GM19328 (cell line): ENCODE results near the gene BRD1.
"Not testable (repeated sequence)": the region's sequence is repeated elsewhere in the genome, so short reads cannot be mapped to it uniquely, and the experiment has no call there.

Experiments used
- ATAC-seq: cut with Tn5 transposase; IDR thresholded peaks from one replicate; pipeline ENCODE4 v1.9.1; 2021; ENCODE audit warnings: mild to moderate bottlenecking, moderate library complexity; ENCODE audit not compliant: unreplicated experiment

Gene BRD1

GRCh38 chr22:49853981-49854831 lies 26.5 kb upstream of the BRD1 start:
- peak; percentile 38 for ATAC-seq

GRCh38 chr22:49852898-49853894 lies 25.5 kb upstream of the BRD1 start, which contains the start of gene ZBED4:
Gene ZBED4 (plus strand): TSS chr22:49853844. CDS start chr22:49883663, 29,819 bp downstream.
- peak; percentile 77 for ATAC-seq

DNA sequence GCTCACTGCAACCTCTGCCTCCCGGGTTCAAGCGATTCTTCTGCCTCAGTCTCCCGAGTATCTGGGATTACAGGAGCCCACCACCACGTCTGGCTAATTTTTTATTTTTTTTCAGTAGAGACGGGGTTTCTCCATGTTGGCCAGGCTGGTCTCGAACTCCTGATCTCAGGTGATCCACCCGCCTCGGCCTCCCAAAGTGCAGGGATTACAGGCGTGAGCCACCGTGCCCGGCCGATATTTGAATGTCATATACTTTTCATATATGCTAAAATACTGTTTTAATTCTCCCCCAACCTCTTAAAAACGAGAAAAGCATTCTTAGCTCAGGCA lies 24.9 kb upstream of the BRD1 start:
- ATAC-seq: not testable (repeated sequence)

DNA sequence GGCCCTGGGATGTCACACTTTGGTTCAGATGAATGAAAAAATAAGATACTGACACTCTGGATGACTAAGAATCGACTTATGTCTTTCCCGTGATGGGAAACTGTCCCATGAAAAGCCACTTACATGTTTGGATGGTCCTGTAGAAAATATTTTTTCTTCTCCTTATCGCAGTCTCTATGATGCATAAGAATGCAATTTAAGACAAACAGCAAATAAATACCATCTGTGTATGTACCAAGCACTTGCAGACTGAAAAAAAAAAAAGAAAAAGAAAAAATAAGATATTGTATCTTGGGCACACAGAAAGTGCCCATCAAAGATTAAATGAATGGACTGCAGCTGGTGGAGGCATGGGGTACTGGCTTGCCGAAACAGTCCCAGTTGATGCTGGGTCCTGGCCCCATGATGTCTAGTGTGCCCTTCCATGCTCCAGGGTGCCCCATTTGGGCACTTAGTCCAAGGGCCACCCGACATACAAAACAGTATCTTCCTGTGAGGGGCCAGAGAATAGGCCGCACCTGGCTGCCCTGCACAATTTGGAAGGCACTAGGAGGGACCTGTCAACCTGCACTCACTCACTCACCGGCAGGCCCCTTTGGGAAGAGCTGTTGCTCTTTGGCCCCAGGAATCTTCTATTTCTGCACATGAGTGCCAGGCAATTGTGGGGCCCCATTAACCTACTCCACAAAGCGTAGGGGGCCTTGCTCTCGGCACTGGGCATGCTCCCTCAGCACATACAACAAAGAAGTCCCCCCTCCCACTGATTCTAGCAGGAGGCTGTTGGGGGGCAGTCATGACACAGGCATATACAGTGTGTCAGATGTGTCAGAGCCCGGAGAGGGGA lies 23.5 kb upstream of the BRD1 start:
- ATAC-seq: no peak

DNA sequence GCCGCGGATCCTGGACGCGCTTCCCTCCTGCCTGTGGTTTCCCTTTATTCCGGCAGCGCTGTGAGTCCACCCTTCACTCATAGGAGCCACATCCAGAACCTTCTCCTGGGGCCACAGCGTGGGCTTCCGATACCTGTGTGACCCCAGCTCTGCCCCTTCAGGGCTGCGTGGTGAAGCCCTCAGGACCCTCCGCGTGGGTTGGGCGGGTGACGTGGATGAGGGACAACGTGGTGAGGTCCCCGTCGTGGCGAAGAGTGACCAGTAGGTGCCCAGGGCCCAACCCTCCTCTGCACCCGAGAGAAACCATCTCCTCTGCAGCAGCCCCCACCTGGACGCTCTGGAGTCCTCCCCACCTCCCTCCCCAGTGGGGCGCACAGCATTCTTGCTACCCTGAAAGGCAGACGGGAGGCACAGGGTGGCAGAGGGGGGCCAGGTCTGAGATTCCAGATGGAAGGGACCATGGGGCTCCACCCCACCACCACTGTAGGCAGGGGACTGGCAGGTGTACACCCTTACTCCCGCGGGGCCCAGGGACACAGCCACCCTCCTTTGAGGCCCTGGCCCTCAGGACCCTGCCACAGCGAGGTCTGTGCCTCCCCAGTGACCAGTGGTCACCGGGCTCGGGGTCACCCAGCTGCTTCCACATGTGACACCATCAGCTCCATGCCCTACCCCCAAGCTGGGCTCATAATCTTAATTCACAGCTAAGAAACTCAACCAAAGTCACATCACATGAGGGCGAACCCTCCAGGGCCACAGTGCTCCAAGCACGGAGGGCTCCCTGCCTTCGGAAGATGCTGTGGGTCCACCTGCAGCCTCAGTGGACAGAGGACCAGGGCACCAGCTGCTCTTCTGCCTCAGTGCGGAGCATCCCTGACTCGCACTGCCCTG lies 22.6 kb upstream of the BRD1 start:
- no peak for ATAC-seq

GRCh38 chr22:49849161-49850020 lies 21.7 kb upstream of the BRD1 start:
- no peak for ATAC-seq

DNA sequence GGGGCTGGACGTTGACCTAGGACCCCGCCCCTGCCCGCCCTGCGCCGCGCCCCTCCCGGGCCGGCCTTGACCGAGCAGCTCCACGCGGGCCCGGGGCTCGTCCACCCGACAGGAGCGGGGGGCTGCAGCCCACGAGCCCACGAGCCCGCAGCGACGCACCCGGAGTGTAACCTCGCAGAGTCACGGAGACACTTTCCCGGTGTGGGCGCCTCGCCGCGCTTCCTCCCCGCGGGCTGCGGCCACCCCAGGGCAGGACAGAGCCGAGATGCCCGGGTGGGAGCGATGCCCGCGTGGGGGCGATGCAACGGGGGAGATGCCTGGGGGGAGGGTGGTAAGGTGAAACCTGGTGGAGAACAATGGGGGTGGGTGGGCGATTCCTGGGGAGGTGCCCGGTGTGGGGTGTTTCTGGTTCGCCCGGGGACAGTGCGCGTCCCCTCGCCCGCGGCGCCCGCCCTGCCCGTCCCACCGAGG lies 21.1 kb upstream of the BRD1 start:
- no peak for ATAC-seq

DNA sequence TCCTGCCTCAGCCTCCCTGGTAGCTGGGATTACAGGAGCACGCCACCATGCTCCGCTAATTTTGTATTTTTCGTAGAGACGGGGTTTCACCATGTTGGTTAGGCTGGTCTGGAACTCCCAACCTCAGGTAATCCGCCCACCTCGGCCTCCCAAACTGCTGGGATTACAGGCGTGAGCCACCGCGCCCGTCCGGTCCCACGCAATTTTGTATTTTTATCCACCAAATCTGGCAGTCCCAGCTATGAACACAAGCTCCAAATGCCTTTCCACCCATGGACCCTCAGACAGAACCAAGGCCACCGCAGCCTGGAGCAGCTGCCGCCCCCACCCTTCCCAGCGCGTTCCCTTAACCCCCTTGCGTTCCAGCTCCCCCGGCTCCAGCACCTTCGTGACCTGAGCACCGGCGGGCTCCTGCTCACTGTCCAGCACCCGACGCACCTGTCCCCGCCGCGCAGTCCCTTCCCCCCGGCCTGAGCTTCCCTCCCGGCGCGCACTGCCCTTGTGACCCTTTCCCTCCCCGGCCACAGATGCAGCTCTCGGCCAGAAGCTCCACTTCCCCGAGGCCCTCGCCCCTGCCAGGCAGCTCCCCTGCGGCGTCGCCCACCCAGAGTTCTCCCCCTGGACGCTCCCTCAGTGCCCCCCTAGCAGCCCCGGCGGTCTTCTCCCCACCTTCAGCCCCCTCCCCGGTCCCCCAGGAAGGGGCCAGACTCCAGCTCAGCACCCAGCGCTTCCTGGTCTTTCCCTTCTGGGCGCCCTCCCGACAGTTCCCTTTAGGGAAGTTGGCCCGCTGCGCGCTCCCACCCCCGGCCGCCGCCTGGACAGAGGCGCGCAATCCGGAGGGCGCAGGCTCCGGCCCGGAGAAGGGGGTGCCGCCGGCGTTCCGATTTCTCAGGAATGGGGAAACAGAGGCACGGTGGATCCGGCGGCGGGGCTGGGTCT lies 20.3 kb upstream of the BRD1 start:
- ATAC-seq: no peak

DNA sequence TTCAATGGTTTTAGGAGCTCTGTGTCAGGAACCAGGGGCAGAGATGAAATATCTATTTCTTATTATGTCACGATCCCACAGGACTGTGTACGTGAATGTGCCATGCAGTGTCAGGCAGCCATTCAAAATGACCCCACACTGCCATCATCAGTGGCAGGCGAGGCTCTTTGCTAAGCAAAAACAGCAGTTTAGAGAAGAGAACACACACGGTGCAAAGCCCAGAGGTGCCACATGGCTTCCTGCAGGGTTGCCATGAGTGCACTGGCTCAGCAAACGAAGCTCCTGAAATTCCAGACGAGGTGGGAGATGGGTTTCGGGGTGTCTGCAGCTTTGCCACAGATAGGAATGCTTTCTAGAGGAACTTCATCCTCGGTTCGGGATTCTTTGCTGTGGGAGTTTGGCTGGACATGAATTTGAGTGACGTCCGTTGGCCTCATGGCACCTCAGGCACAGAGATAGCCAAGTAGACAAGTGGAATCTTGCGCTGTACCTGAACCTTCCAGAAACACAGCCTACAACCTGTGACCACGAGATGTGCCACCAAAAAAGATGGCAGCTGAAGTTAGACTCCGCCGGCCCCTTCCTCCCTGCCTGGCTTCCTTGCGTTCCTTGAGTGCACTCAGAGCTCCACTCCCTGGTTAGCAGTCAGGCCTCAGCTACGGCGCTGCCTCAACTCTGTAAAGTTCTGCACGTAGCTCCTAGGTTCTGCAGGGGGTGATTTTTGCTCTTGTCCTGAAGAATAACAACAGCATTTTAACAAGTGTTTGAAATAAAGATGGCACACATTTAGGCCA lies 18.2 kb upstream of the BRD1 start:
- ATAC-seq: no peak

DNA sequence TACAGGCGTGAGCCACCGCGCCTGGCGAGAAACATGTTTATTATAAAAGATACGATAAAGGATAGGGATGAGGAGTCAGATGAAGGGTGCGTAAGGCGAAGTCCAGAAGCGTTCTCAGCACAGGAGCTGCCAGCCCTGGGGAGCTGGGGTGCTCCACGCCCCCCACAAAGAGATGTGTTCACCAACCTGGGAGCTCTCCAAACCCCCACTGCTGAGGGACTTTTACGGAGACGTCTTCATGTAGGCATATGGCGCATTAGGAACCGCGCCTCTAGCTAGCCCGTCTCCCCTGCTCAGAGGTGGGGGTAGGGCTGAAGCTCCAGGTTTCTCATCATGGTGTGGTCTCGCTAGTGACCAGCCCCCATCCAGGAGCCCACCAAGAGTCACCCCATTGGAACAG lies 17.6 kb upstream of the BRD1 start:
- ATAC-seq: no peak

GRCh38 chr22:49838771-49839717 lies 11.4 kb upstream of the BRD1 start:
- no peak for ATAC-seq

DNA sequence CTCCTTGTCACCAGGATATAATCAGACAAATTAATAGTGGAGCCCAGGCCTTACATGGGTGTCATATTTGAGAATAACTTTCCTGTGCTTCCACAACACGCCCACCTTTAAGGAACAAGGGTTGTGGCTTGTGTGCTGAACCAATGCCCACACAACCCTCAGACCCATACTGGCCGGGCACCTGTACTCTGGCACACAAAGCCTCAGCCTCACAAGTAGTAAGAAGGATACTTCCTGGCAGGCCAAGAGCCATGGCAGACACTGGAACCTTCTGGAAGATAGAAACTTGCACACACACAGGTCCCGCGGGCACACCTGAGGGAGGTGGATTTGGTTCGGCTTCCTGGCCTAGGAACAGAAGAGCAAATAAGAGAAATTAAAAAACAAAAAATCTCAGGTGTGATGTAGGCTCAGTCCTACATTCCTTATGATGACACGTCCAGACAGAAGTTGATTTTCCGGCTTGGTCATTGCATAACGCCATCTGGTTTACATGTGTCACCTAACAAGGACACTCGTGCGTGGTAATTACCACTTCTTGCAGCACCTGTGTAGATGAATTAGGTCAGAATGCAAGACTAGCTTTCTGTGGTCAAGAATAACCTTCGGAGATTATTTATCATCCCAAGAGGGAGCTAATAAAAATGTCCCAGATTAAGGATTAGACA lies 5.8 kb upstream of the BRD1 start:
- no peak for ATAC-seq

DNA sequence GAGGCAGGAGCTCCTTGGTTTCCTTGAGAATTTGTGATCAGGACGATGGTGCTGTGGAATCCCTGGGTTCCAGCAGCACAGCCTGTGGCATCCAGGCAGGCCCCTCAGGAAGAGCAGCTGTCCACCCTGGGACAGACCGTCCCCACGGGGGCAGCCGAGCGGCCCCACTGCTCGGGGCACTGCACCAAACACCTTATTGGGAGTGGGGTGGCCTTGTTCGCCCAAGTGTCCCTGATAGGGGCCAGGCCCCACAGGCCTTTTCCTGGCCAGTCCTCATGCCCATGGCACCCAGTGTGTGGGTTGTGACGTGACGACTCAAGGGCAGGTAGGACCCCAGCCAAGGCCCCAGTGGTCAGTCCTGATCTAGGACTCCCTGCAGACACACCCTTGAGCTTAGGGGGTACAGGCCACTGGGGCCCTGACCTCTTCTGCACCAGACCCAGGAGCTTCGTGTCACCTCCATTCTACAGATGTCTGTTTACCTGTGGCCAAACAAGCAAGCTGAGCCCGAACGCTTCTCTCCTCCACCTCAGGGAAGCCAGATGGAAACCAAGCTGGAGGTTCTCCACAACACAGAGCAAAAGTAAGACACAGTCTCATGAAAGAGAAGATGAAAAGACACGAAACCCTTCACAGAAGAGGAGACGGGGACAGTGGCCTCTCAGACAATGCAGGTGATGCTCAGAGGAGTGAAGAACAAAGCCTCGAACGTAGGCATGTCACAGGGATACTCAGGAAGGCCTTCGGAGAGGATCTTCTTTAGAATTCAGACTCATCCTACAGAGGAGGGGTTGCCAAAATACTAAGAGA lies 1.6 kb upstream of the BRD1 start:
- no peak for ATAC-seq

- no peak for ATAC-seq
These were observed 909 bp upstream of the BRD1 start for GRCh38 chr22:49828599-49828965.
